ENCODE results near the gene ELOF1. TPM values are rescaled to one million over a fixed set of nuclear protein-coding genes. Genes with fewer than 3 reads are reported as not detected.
"Not testable (repeated sequence)": the region's sequence is repeated elsewhere in the genome, so short reads cannot be mapped to it uniquely, and the experiment has no call there.

The ELOF1 gene
- total RNA-seq, 1 experiment from 2014 or later: 49.4 TPM

GRCh38 chr19:11570039-11570462 lies 11.0 kb upstream of the ELOF1 start:
- no peaks in the 10 kb centered on the region for H3K36me3 ChIP-seq (ENCODE audit: control insufficient read depth, insufficient read depth, low read length)
- no peak for DNase-seq
- Mint-ChIP-seq H3K4me3 (ENCODE audit: unreplicated experiment) (no peak overlapping the region), H3K27me3 (ENCODE audit: insufficient read depth, unreplicated experiment) (no peaks in the 10 kb centered on the region), H3K27ac (ENCODE audit: unreplicated experiment) (no peak overlapping the region), H3K4me1 (ENCODE audit: low read depth, unreplicated experiment) (no peaks in the 10 kb centered on the region), H3K9me3 (ENCODE audit: unreplicated experiment) (no peaks in the 10 kb centered on the region), H3K36me3 (ENCODE audit: insufficient read depth, unreplicated experiment) (no peaks in the 10 kb centered on the region)
- no peaks in the 10 kb centered on the region for H3K4me1 ChIP-seq
- no peak overlapping the region for H3K4me3 ChIP-seq (ENCODE audit: low read depth, low read length)
- intact Hi-C loops (cut with micrococcal nuclease; ENCODE audit: unreplicated experiment): no loop called here
- POLR2A ChIA-PET: no interaction called here
- no peaks in the 10 kb centered on the region for H3K9me3 ChIP-seq
- H3K27me3 ChIP-seq (replicated peaks; ENCODE audit: control insufficient read depth, insufficient read depth, low read length): no peaks in the 10 kb centered on the region
- BruUV-seq (replicated peaks): no TSS peak
- CTCF ChIA-PET: no interaction called here
- TF ChIP-seq CTCF (IDR thresholded peaks at IDR 0.05; ENCODE audit: insufficient read depth in 1 of 2, low read depth in 1 of 2, low read length in 1 of 2, severe bottlenecking in 1 of 2, unreplicated experiment in 1 of 2): no peak

DNA sequence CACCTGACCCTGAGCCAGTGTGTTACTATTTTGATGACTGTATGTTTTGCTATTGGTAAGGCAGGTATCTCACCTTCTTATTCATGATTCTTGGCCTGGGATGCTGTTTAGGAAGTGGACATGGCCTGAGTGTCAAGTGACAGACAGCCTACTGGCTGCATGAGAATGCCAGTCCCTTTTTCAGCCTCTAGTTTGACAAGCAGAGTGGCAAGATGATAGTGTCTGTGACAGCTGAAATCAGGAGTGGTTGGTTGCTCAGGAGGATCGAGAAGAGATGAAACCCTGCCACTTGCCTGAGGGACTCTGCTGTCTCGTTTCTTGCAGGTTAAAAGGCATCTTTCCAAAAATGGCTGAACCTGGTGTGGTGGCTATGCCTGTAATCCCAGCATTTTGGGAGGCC lies 7.1 kb upstream of the ELOF1 start:
- intact Hi-C loops (cut with micrococcal nuclease; ENCODE audit: unreplicated experiment): no loop called here
- Mint-ChIP-seq H3K9me3 (ENCODE audit: unreplicated experiment) (no peaks in the 10 kb centered on the region), H3K27ac (ENCODE audit: unreplicated experiment) (no peak overlapping the region), H3K36me3 (ENCODE audit: insufficient read depth, unreplicated experiment) (peaks cover 5% of the 10 kb centered on the region), H3K4me1 (ENCODE audit: low read depth, unreplicated experiment) (no peaks in the 10 kb centered on the region), H3K4me3 (ENCODE audit: unreplicated experiment) (no peak overlapping the region), H3K27me3 (ENCODE audit: insufficient read depth, unreplicated experiment) (no peaks in the 10 kb centered on the region)
- CTCF ChIA-PET: interaction anchor here (0.8 kb wide), 1 partner anchor 37 kb away, joined by 5 read pairs; the partner anchor contains the start of gene ECSIT
- no peak for DNase-seq
- Histone ChIP-seq H3K4me1 (no peaks in the 10 kb centered on the region), H3K4me3 (ENCODE audit: low read depth, low read length) (no peak overlapping the region), H3K27me3 (replicated peaks; ENCODE audit: control insufficient read depth, insufficient read depth, low read length) (no peaks in the 10 kb centered on the region), H3K36me3 (ENCODE audit: control insufficient read depth, insufficient read depth, low read length) (no peaks in the 10 kb centered on the region), H3K9me3 (no peaks in the 10 kb centered on the region)
- POLR2A ChIA-PET: interaction anchor here (0.7 kb wide), 1 partner anchor 195 kb away, joined by 3 read pairs; no protein-coding TSS in a partner anchor
- no TSS peak for BruUV-seq (replicated peaks)
- no peak for TF ChIP-seq CTCF (IDR thresholded peaks at IDR 0.05; ENCODE audit: insufficient read depth in 1 of 2, low read depth in 1 of 2, low read length in 1 of 2, severe bottlenecking in 1 of 2, unreplicated experiment in 1 of 2)

- BruUV-seq (replicated peaks); H3K4me3 ChIP-seq (ENCODE audit: low read depth, low read length); H3K27ac Mint-ChIP-seq (ENCODE audit: unreplicated experiment); H3K4me3 Mint-ChIP-seq (ENCODE audit: unreplicated experiment); H3K36me3 ChIP-seq (ENCODE audit: control insufficient read depth, insufficient read depth, low read length); H3K27me3 Mint-ChIP-seq (ENCODE audit: insufficient read depth, unreplicated experiment); H3K27me3 ChIP-seq (replicated peaks; ENCODE audit: control insufficient read depth, insufficient read depth, low read length); H3K4me1 Mint-ChIP-seq (ENCODE audit: low read depth, unreplicated experiment); H3K4me1 ChIP-seq; H3K9me3 ChIP-seq; H3K9me3 Mint-ChIP-seq (ENCODE audit: unreplicated experiment); DNase-seq; intact Hi-C loops (cut with micrococcal nuclease; ENCODE audit: unreplicated experiment); H3K36me3 Mint-ChIP-seq (ENCODE audit: insufficient read depth, unreplicated experiment): not testable (repeated sequence)
- ChIA-PET POLR2A (interaction anchor here (0.7 kb wide), 1 partner anchor 195 kb away, joined by 3 read pairs; no protein-coding TSS in a partner anchor), CTCF (interaction anchor here (0.8 kb wide), 1 partner anchor 36 kb away, joined by 5 read pairs; the partner anchor contains the start of gene ECSIT)
Observed at GRCh38 chr19:11565649-11565980, 6.6 kb upstream of the ELOF1 start.

- POLR2A ChIA-PET; CTCF ChIA-PET; H3K4me3 ChIP-seq (ENCODE audit: low read depth, low read length); DNase-seq; H3K36me3 Mint-ChIP-seq (ENCODE audit: insufficient read depth, unreplicated experiment); H3K9me3 Mint-ChIP-seq (ENCODE audit: unreplicated experiment); H3K27me3 ChIP-seq (replicated peaks; ENCODE audit: control insufficient read depth, insufficient read depth, low read length); H3K36me3 ChIP-seq (ENCODE audit: control insufficient read depth, insufficient read depth, low read length); H3K4me1 ChIP-seq; H3K27ac Mint-ChIP-seq (ENCODE audit: unreplicated experiment); H3K4me1 Mint-ChIP-seq (ENCODE audit: low read depth, unreplicated experiment); H3K4me3 Mint-ChIP-seq (ENCODE audit: unreplicated experiment); H3K27me3 Mint-ChIP-seq (ENCODE audit: insufficient read depth, unreplicated experiment); intact Hi-C loops (cut with micrococcal nuclease; ENCODE audit: unreplicated experiment); H3K9me3 ChIP-seq; BruUV-seq (replicated peaks): not testable (repeated sequence)
Observed at GRCh38 chr19:11564082-11564807, 5.2 kb upstream of the ELOF1 start.

Measured in Caco-2 (cell line).